Fibroblast of lung (primary cell): Measurements from ENCODE around the gene LIPM.

Experiments used
- EZH2 ChIP-seq: IDR thresholded peaks from 2 replicates; pipeline ENCODE4 v1.5.1; 2012; ENCODE audit warnings: low read length, control low read depth, mild to moderate bottlenecking; ENCODE audit errors: missing control alignments
- TF ChIP-seq, protein P1 (sequence below), 2 donors: IDR thresholded peaks in 1 of 2; conservative IDR thresholded peaks in 1 of 2; 1 replicate in 1 of 2; 2 replicates in 1 of 2; pipeline ENCODE4 v1.5.1; 2011 to 2012; ENCODE audit warnings: low read length in 2 of 2, control low read depth in 1 of 2, inconsistent platforms in 1 of 2, low read depth in 1 of 2, mild to moderate bottlenecking in 1 of 2

GRCh38 chr10:88841316-88842111, 39.0 kb downstream of the LIPM start:
- TF ChIP-seq, protein P1, sequence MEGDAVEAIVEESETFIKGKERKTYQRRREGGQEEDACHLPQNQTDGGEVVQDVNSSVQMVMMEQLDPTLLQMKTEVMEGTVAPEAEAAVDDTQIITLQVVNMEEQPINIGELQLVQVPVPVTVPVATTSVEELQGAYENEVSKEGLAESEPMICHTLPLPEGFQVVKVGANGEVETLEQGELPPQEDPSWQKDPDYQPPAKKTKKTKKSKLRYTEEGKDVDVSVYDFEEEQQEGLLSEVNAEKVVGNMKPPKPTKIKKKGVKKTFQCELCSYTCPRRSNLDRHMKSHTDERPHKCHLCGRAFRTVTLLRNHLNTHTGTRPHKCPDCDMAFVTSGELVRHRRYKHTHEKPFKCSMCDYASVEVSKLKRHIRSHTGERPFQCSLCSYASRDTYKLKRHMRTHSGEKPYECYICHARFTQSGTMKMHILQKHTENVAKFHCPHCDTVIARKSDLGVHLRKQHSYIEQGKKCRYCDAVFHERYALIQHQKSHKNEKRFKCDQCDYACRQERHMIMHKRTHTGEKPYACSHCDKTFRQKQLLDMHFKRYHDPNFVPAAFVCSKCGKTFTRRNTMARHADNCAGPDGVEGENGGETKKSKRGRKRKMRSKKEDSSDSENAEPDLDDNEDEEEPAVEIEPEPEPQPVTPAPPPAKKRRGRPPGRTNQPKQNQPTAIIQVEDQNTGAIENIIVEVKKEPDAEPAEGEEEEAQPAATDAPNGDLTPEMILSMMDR (conservative IDR thresholded peaks at IDR 0.05 in 1 of 2, IDR thresholded peaks at IDR 0.05 in 1 of 2; ENCODE audit: low read depth in 1 of 2, low read length in 2 of 2), result no peak
- TF ChIP-seq EZH2, result no peak
